Measurements from ENCODE around the gene NRIP1.

Gene NRIP1

DNA sequence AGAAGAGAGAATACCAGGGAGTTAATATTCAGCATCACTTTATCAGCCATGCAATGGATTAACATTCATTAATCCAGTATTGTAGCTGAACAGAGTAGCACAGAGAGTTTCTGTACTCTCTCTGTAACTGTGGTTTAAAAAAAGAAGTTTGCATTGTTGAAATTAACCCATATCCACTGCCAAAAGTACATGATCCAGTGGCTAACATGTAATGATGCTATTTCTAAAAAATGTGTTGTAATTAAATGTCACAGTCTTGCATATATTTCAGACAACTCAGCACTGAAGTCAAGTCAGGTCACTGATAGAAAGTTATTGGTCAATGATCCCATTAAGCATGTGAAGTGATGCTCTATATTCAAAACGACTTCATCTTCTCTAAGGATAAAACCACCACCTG is 141.3 kb downstream of the NRIP1 start:
- no peak for DNase-seq

DNA sequence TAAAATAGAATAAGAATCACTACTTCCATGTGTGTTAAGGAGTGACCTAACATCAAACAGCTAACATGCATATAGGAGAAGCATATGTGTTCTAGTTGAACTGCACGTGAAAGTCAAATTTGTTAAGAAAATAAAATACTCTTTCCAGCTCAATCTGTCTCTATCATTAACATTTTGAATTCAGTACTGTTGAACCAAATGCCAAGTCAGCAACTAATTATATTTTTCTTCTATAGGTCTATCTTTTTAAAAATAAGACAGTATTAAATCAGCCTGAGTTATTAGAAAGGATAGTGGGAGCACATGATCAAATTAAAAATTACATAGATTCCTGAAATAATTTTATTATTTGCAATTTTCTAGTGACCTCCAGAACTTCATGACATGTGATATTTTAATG is 141.8 kb downstream of the NRIP1 start:
- no peak for DNase-seq

DNA sequence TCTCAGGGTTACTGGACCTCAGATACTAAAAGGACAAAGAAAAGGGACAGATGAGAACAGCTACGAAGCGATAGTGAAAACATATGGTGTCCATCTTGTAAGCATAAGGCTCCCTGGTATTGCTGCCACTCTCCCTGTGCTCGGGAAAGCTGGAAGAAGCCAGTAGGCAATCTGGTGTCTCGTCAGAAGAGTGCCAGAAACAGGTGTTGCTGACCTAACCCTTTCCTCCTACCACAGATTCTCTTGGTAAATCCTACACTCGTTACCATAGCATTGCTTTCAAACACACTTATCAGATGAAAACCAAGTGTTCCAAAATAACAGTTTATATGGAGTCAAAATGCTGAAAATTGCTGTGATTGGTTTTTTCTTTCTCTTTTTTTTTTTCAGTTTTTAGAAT is 146.3 kb downstream of the NRIP1 start:
- no peak for DNase-seq

DNA sequence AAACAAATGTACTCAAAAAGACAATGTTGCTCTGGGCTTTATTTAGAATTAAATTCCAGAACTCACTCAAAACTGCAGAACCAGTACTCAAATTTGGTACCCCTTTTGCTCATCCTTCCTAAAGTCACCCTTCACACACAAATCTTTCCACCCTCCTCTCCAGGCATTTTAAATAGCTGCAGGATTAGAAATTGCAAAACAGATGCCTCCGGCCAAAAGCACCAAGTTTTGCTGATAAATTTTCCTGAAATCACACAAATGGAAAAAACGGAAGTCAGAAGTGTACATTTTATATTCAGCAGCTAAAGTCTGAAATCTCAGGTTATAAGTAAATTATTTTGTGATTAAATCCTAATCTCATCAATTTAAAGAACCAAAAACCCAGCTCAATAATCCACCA is 147.0 kb downstream of the NRIP1 start:
- no peak for DNase-seq

DNA sequence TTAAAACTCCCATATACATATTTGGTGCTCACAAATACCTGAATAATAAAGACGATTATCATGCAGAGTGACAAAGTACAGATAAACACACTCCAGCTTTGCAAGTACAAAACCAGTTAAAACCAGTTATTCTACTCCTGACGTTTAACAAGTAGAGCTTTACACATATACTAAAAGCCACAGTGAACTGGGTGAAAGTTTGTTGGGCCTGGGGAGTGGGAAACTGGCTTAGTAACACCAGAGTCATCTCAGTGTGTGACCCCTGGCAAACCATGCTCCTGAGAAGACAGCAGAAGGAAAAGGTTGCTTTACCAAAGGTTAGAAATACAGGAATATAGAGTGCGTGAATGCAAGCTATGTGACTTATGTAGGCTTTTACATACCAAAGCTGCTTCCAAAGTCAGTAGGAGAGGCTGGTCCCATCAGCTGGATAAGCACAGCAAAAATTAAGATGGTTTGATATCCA is 148.1 kb downstream of the NRIP1 start:
- DNase-seq, result no peak

DNA sequence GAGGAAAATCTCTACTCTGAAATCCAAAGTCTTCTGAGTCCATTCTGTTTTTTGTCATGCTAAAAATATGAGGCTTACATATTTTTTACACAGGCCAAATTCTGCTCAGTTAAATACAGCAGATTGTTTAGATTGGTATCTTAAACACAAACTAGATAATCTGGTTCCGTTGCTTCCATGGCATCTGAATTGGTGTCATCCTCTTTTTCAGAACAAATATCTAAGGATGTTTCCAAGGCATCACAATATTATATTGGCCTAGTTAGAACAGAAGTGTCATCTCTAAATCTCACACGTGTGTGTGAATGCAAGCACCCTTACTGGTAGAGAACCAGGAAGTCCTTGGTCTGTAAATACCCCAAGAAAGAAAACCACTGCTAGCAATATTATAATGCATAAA is 151.2 kb downstream of the NRIP1 start:
- no peak for DNase-seq

DNA sequence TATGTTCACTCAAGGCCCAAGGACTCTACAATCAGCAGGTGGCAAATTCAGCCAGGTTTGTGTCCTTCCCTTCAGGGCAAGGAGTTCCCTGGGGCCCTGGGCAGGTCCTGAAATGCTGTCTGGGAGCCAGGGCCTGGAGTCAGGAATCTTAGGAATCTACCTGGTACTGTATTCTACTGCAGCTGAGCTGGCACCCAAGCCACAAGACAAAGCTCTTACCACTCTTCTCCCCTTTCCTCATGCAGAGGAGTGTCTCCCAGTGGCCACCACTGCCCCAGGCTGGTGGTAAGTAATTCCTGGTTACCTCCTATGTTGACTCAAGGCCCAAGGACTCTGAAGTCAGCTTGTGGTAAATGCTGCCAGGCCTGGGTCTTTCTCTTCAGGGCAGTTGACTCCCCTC is 153.4 kb downstream of the NRIP1 start:
- DNase-seq, result no peak
